ENCODE results near the gene PIMREG. TPM values are rescaled to one million over a fixed set of nuclear protein-coding genes. Genes with fewer than 3 reads are reported as not detected.

Gene PIMREG
- polyA plus RNA-seq, 1 donor (not counting 4 experiments of a cell fraction or from before 2014, with no cell fraction given), result 7.5 TPM

DNA sequence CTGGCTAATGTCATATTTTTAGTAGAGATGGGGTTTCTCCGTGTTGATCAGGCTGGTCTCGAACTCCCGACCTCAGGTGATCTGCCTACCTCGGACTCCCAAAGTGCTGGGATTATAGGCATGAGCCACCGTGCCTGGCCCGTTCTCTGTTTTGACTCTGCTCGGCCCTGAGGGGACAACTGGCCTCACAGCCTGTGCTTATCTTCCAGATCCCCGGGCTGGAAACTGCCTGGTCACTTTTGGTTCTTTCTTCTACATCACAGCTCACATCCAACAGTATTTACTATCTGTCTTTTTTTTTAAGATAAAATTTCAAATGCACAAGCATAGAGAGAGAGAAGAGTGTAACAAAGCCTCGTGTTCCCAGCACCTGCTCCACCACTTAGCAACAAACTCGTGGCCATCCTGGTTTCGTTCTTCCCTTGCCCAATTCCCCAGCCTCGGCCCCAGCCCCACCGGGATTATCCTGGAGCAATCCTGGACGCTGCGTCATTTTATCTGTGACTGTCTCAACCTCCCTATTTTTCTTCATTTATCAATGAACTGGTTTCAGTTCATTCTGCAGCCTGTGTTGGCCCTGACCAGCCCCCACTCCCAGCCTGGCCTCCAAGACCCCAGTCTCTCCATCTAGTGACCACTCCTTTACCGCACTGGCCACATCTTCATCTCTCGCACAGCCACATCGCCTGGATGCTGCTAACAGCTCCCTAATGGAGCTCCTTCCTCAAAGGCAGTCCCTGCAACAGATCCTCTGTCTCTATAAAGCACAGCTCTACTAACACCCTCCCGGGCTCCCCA lies 21.1 kb downstream of the PIMREG start:
- no peaks in the 10 kb centered on the region for H3K9me3 ChIP-seq (ENCODE audit: control insufficient read depth, low read depth, low read length)
- H3K4me2 ChIP-seq (ENCODE audit: control insufficient read depth, extremely low read depth, insufficient read depth, low read depth, low read length), result no peak overlapping the region
- H3K36me3 ChIP-seq (ENCODE audit: control insufficient read depth in 2 of 2, extremely low read depth in 1 of 2, insufficient read depth in 2 of 2, low read length in 2 of 2), result peaks cover 3 to 8% of the 10 kb centered on the region in 2 experiments
- dilution Hi-C loops (cut with MboI; ENCODE audit: extremely low pct_ligation_motif_present, low sequenced_read_pairs), result no loop called here
- DNase-seq (ENCODE audit: low read depth, low spot score), result no peak
- TF ChIP-seq CTCF (optimal IDR thresholded peaks at IDR 0.05 in 1 of 3, IDR thresholded peaks at IDR 0.05 in 1 of 3, conservative IDR thresholded peaks at IDR 0.05 in 1 of 3; ENCODE audit: extremely low read depth in 1 of 3, insufficient read depth in 2 of 3, low read length in 3 of 3) (no peak), EZH2 (IDR thresholded peaks at IDR 0.05; ENCODE audit: low read length) (no peak)
- H3K79me2 ChIP-seq (ENCODE audit: control insufficient read depth, insufficient read depth, low read length), result no peaks in the 10 kb centered on the region
- no peak overlapping the region for H3K9ac ChIP-seq (ENCODE audit: control insufficient read depth, extremely low read depth, insufficient read depth, low read length)
- no peaks in the 10 kb centered on the region for H3K27me3 ChIP-seq (ENCODE audit: control insufficient read depth, extremely low read depth, insufficient read depth, low read length)
- no peak overlapping the region for H3K27ac ChIP-seq (ENCODE audit: control insufficient read depth, insufficient read depth, low read length)
- no peaks in the 10 kb centered on the region for H4K20me1 ChIP-seq (ENCODE audit: control insufficient read depth, extremely low read depth, insufficient read depth, low read length)
- H2AFZ ChIP-seq (ENCODE audit: control insufficient read depth, low read length), result no peak overlapping the region
- no peaks in the 10 kb centered on the region for H3K4me1 ChIP-seq (ENCODE audit: control insufficient read depth, extremely low read depth, insufficient read depth, low read length)
- H3K9me1 ChIP-seq (ENCODE audit: control insufficient read depth, extremely low read depth, insufficient read depth, low read length), result no peaks in the 10 kb centered on the region
- no peak for FAIRE-seq
- H3K4me3 ChIP-seq (ENCODE audit: control insufficient read depth in 2 of 3, extremely low read depth in 1 of 3, insufficient read depth in 2 of 3, low read depth in 1 of 3, low read length in 3 of 3), result no peak overlapping the region

- TF ChIP-seq EZH2 (IDR thresholded peaks at IDR 0.05; ENCODE audit: low read length) (no peak), CTCF (optimal IDR thresholded peaks at IDR 0.05 in 1 of 3, IDR thresholded peaks at IDR 0.05 in 1 of 3, conservative IDR thresholded peaks at IDR 0.05 in 1 of 3; ENCODE audit: extremely low read depth in 1 of 3, insufficient read depth in 2 of 3, low read length in 3 of 3) (no peak)
- peaks cover 7 to 8% of the 10 kb centered on the region in 2 experiments for H3K36me3 ChIP-seq (ENCODE audit: control insufficient read depth in 2 of 2, extremely low read depth in 1 of 2, insufficient read depth in 2 of 2, low read length in 2 of 2)
- H3K9me3 ChIP-seq (ENCODE audit: control insufficient read depth, low read depth, low read length), result no peaks in the 10 kb centered on the region
- H2AFZ ChIP-seq (ENCODE audit: control insufficient read depth, low read length), result no peak overlapping the region
- H3K4me2 ChIP-seq (ENCODE audit: control insufficient read depth, extremely low read depth, insufficient read depth, low read depth, low read length), result no peak overlapping the region
- dilution Hi-C loops (cut with MboI; ENCODE audit: extremely low pct_ligation_motif_present, low sequenced_read_pairs), result no loop called here
- DNase-seq (ENCODE audit: low read depth, low spot score), result no peak
- no peak overlapping the region for H3K27ac ChIP-seq (ENCODE audit: control insufficient read depth, insufficient read depth, low read length)
- no peak overlapping the region for H3K9ac ChIP-seq (ENCODE audit: control insufficient read depth, extremely low read depth, insufficient read depth, low read length)
- no peak for FAIRE-seq
- no peaks in the 10 kb centered on the region for H3K27me3 ChIP-seq (ENCODE audit: control insufficient read depth, extremely low read depth, insufficient read depth, low read length)
- peaks cover 3% of the 10 kb centered on the region for H4K20me1 ChIP-seq (ENCODE audit: control insufficient read depth, extremely low read depth, insufficient read depth, low read length)
- H3K4me1 ChIP-seq (ENCODE audit: control insufficient read depth, extremely low read depth, insufficient read depth, low read length), result peaks cover 14% of the 10 kb centered on the region
- no peaks in the 10 kb centered on the region for H3K79me2 ChIP-seq (ENCODE audit: control insufficient read depth, insufficient read depth, low read length)
- H3K4me3 ChIP-seq (ENCODE audit: control insufficient read depth in 2 of 3, extremely low read depth in 1 of 3, insufficient read depth in 2 of 3, low read depth in 1 of 3, low read length in 3 of 3), result no peak overlapping the region
- no peaks in the 10 kb centered on the region for H3K9me1 ChIP-seq (ENCODE audit: control insufficient read depth, extremely low read depth, insufficient read depth, low read length)
Observed at GRCh38 chr17:6467567-6467966, 23.3 kb downstream of the PIMREG start.
